NCI-H82 (cell line): ENCODE data around the gene AGPAT3.
A peak's percentile ranks its signal among the peaks of the same experiment; 100 is the strongest.

Experiments used
- DNase-seq: peaks from one replicate; lab custom pipeline; 2025; lab: John Stamatoyannopoulos, UW

Gene AGPAT3

GRCh38 chr21:44020551-44020950 is 155.5 kb downstream of the AGPAT3 start:
- DNase-seq = peak; percentile 83

GRCh38 chr21:44021064-44021463 is 156.0 kb downstream of the AGPAT3 start:
- DNase-seq = peak; percentile 72

GRCh38 chr21:44024257-44024656 is 159.2 kb downstream of the AGPAT3 start:
- DNase-seq = no peak

- no peak for DNase-seq
These were observed 159.9 kb downstream of the AGPAT3 start for GRCh38 chr21:44024887-44025353.

GRCh38 chr21:44027607-44028286 is 162.7 kb downstream of the AGPAT3 start:
- DNase-seq = peak; percentile 85

- DNase-seq = peak; percentile 68
These were observed 163.2 kb downstream of the AGPAT3 start for GRCh38 chr21:44028287-44028659.

GRCh38 chr21:44029460-44030087 is 164.6 kb downstream of the AGPAT3 start:
- no peak for DNase-seq

GRCh38 chr21:44035244-44035643 is 170.2 kb downstream of the AGPAT3 start:
- DNase-seq = no peak
